SK-N-SH (cell line): ENCODE data around the gene UTY. TPM values are rescaled to one million over a fixed set of nuclear protein-coding genes. Genes with fewer than 3 reads are reported as not detected.

Experiments used
- CTCF ChIA-PET: fragments of 300-600, 350-600 bp; formaldehyde crosslinking; extraction: SDS; loops from one replicate; lab custom pipeline; 2021; lab: Yijun Ruan, JAX
- POLR2A ChIA-PET: fragments of 350-600 bp; sonication (Branson Sonifier 250); formaldehyde crosslinking; extraction: SDS; loops from one replicate; lab custom pipeline; 2020; ENCODE audit warnings: antibody characterized with exemption, inconsistent platforms; lab: Yijun Ruan, JAX
- DNase-seq: peaks from one replicate; pipeline ENCODE4 v3.0.0; 2012
- H2AFZ ChIP-seq: fragments of 200-600 bp; sonication (generic); 2 replicates; pipeline ENCODE4 v1.8.1; 2016; ENCODE audit warnings: antibody characterized with exemption, mild to moderate bottlenecking, low read depth
- H3F3A ChIP-seq: fragments of 200-600 bp; sonication (generic); replicated peaks from 2 replicates; pipeline ENCODE3; 2016; ENCODE audit warnings: antibody characterized with exemption, mild to moderate bottlenecking; ENCODE audit not compliant: insufficient read depth
- H3K27ac ChIP-seq, 2 experiments: fragments of 200-500 bp in 1 of 2; fragments of 200-600 bp in 1 of 2; sonication (Bioruptor generic) in 1 of 2; sonication (generic), shearing (Covaris generic) in 1 of 2; 2 replicates each; pipeline versions ENCODE4 v1.5.1 to v1.6.1; 2014 to 2016; ENCODE audit warnings: low read depth in 2 of 2, inconsistent platforms in 1 of 2, low read length in 1 of 2, mild to moderate bottlenecking in 1 of 2, mixed read lengths in 1 of 2
- H3K27me3 ChIP-seq: fragments of 200-600 bp; sonication (generic), shearing (Covaris generic); 2 replicates; pipeline ENCODE4 v1.6.1; 2016; ENCODE audit warnings: mixed run types; ENCODE audit not compliant: insufficient read depth
- H3K36me3 ChIP-seq, 2 experiments: fragments of 200-500 bp in 1 of 2; fragments of 200-600 bp in 1 of 2; sonication (Bioruptor generic) in 1 of 2; sonication (generic) in 1 of 2; replicated peaks in 1 of 2; 2 replicates each; pipeline versions ENCODE3 to v1.5.1; 2014 to 2016; ENCODE audit warnings: low read length in 1 of 2, mild to moderate bottlenecking in 1 of 2; ENCODE audit not compliant: insufficient read depth in 2 of 2, control insufficient read depth in 1 of 2
- H3K4me1 ChIP-seq, 2 experiments: fragments of 200-500 bp in 1 of 2; fragments of 200-600 bp in 1 of 2; sonication (Bioruptor generic) in 1 of 2; sonication (generic), shearing (Covaris generic) in 1 of 2; 2 replicates each; pipeline versions ENCODE4 v1.5.1 to v1.6.1; 2014 to 2016; ENCODE audit warnings: low read depth in 1 of 2, low read length in 1 of 2, mixed run types in 1 of 2; ENCODE audit not compliant: insufficient read depth in 2 of 2, control insufficient read depth in 1 of 2
- H3K4me2 ChIP-seq: fragments of 200-600 bp; sonication (generic), shearing (Covaris generic); 2 replicates; pipeline ENCODE4 v1.6.1; 2017; ENCODE audit warnings: mixed run types
- H3K4me3 ChIP-seq, 2 experiments: fragments of 200-500 bp in 1 of 2; fragments of 200-600 bp in 1 of 2; sonication (Bioruptor generic) in 1 of 2; sonication (generic), shearing (Covaris generic) in 1 of 2; 2 replicates each; pipeline versions ENCODE4 v1.5.1 to v1.8.1; 2014 to 2016; ENCODE audit warnings: low read depth in 2 of 2, inconsistent platforms in 1 of 2, low read length in 1 of 2, mild to moderate bottlenecking in 1 of 2, mixed read lengths in 1 of 2, moderate library complexity in 1 of 2
- H3K79me2 ChIP-seq: fragments of 200-600 bp; sonication (generic); 2 replicates; pipeline ENCODE4 v1.8.1; 2017; ENCODE audit warnings: mild to moderate bottlenecking; ENCODE audit not compliant: insufficient read depth
- H3K9ac ChIP-seq: fragments of 200-600 bp; sonication (generic); 2 replicates; pipeline ENCODE4 v1.6.1; 2017; ENCODE audit warnings: mixed run types
- H3K9me2 ChIP-seq: fragments of 200-600 bp; sonication (generic); 2 replicates; pipeline ENCODE4 v1.6.1; 2017; ENCODE audit warnings: mixed run types
- H3K9me3 ChIP-seq: fragments of 200-600 bp; sonication (generic); 2 replicates; pipeline ENCODE4 v1.6.1; 2017; ENCODE audit warnings: mixed run types, mild to moderate bottlenecking, moderate library complexity
- H4K20me1 ChIP-seq: fragments of 200-600 bp; sonication (generic); 2 replicates; pipeline ENCODE4 v1.6.1; 2017; ENCODE audit warnings: mild to moderate bottlenecking, mixed run types; ENCODE audit not compliant: insufficient read depth
- CTCF ChIP-seq: fragments of 200-600 bp; sonication (generic); IDR thresholded peaks from 2 replicates; pipeline ENCODE4 v1.6.1; 2017; ENCODE audit warnings: antibody characterized with exemption, mild to moderate bottlenecking, moderate library complexity
- ELF1 ChIP-seq: IDR thresholded peaks from 2 replicates; pipeline ENCODE4 v1.4.0; 2012
- EP300 ChIP-seq, 2 experiments: IDR thresholded peaks; 2 replicates each; pipeline versions ENCODE4 v1.4.0 to v1.6.1; 2012; ENCODE audit warnings: borderline replicate concordance in 1 of 2, low read depth in 1 of 2, low read length in 1 of 2
- FOSL2 ChIP-seq: IDR thresholded peaks from 2 replicates; pipeline ENCODE4 v1.4.0; 2012; ENCODE audit warnings: low read depth, mild to moderate bottlenecking, moderate library complexity, borderline replicate concordance
- FOXJ3 ChIP-seq: sonication (generic); formaldehyde crosslinking; IDR thresholded peaks from 2 replicates; pipeline ENCODE4 v1.5.1; 2020; ENCODE audit warnings: mild to moderate bottlenecking, missing genetic modification reagents
- GABPA ChIP-seq: IDR thresholded peaks from 2 replicates; pipeline ENCODE4 v1.4.0; 2012; ENCODE audit warnings: low read depth, mild to moderate bottlenecking
- GATA2 ChIP-seq: sonication (generic); formaldehyde crosslinking; IDR thresholded peaks from 2 replicates; pipeline ENCODE4 v1.5.0; 2020; ENCODE audit warnings: mild to moderate bottlenecking, missing genetic modification reagents
- JUND ChIP-seq: IDR thresholded peaks from 2 replicates; pipeline ENCODE4 v1.4.0; 2012
- MAX ChIP-seq: IDR thresholded peaks from 2 replicates; pipeline ENCODE4 v1.4.0; 2012; ENCODE audit warnings: low read depth
- MEF2A ChIP-seq: IDR thresholded peaks from 2 replicates; pipeline ENCODE4 v1.4.0; 2012; ENCODE audit warnings: low read depth, borderline replicate concordance
- MXI1 ChIP-seq: IDR thresholded peaks from 2 replicates; pipeline ENCODE4 v1.6.1; 2012; ENCODE audit warnings: mild to moderate bottlenecking, low read depth, low read length, improper control_type of control experiment
- POLR2AphosphoS5 ChIP-seq: IDR thresholded peaks from 2 replicates; pipeline ENCODE4 v1.6.1; 2012; ENCODE audit warnings: low read depth, low read length
- RAD21 ChIP-seq: IDR thresholded peaks from 2 replicates; pipeline ENCODE4 v1.6.1; 2012; ENCODE audit warnings: mild to moderate bottlenecking, low read length
- REST ChIP-seq: IDR thresholded peaks from 2 replicates; pipeline ENCODE4 v1.6.1; 2012; ENCODE audit warnings: mild to moderate bottlenecking, low read depth, low read length, moderate library complexity
- RFX5 ChIP-seq: IDR thresholded peaks from 2 replicates; pipeline ENCODE4 v1.6.1; 2012; ENCODE audit warnings: mild to moderate bottlenecking, improper control_type of control experiment, low read length
- RXRA ChIP-seq: IDR thresholded peaks from 2 replicates; pipeline ENCODE4 v1.4.0; 2012; ENCODE audit warnings: low read depth, mild to moderate bottlenecking, borderline replicate concordance
- SIN3A ChIP-seq: IDR thresholded peaks from 2 replicates; pipeline ENCODE4 v1.6.1; 2012; ENCODE audit warnings: low read depth, mild to moderate bottlenecking, low read length, moderate library complexity, borderline replicate concordance
- SMC3 ChIP-seq: IDR thresholded peaks from 2 replicates; pipeline ENCODE4 v1.6.1; 2012; ENCODE audit warnings: low read depth, low read length, improper control_type of control experiment
- TAF1 ChIP-seq: IDR thresholded peaks from 2 replicates; pipeline ENCODE4 v1.6.1; 2012; ENCODE audit warnings: low read depth, mild to moderate bottlenecking, low read length, moderate library complexity, borderline replicate concordance
- TEAD4 ChIP-seq: IDR thresholded peaks from 2 replicates; pipeline ENCODE4 v1.4.0; 2012; ENCODE audit warnings: mild to moderate bottlenecking, borderline replicate concordance; ENCODE audit not compliant: insufficient read depth
- USF1 ChIP-seq: IDR thresholded peaks from 2 replicates; pipeline ENCODE4 v1.4.0; 2012; ENCODE audit warnings: low read depth, borderline replicate concordance
- YY1 ChIP-seq: IDR thresholded peaks from 2 replicates; pipeline ENCODE4 v1.4.0; 2012; ENCODE audit warnings: low read depth, mild to moderate bottlenecking
- WGBS: methylation state at CpG from one replicate; pipeline ENCODE4 v1.1.6; 2017; ENCODE audit warnings: low lambda C conversion rate; 5-methylcytosine and 5-hydroxymethylcytosine counted together
- polyA plus RNA-seq, 3 experiments: library from polyadenylated mRNA; depleted of rRNA; stranded (reverse); fragments of >200 nt; gene quantifications; 2 replicates each; pipeline ENCODE4 v1.2.3, GENCODE V29; 2012

The UTY gene
- polyA plus RNA-seq, 1 of the 3 experiments (the other 2 are of a cell fraction): not detected

- Histone ChIP-seq H4K20me1 (no peaks in the 10 kb centered on the region), H2AFZ (no peak overlapping the region), H3K9me2 (no peaks in the 10 kb centered on the region), H3K4me2 (no peak overlapping the region), H3K27me3 (no peaks in the 10 kb centered on the region), H3F3A (no peaks in the 10 kb centered on the region), H3K9ac (no peak overlapping the region), H3K9me3 (no peaks in the 10 kb centered on the region), H3K4me3 (no peak overlapping the region), H3K27ac (no peak overlapping the region), H3K4me1 (no peaks in the 10 kb centered on the region), H3K79me2 (no peaks in the 10 kb centered on the region), H3K36me3 (no peaks in the 10 kb centered on the region)
- WGBS: no CpG with 5 or more reads among the region's 1 CpG
- no peak for DNase-seq
- ChIA-PET CTCF (no interaction called here), POLR2A (no interaction called here)
- TF ChIP-seq JUND (no peak), RXRA (no peak), CTCF (no peak), GABPA (no peak), MEF2A (no peak), MAX (no peak), RAD21 (no peak), TAF1 (no peak)
These were observed 21.4 kb upstream of the UTY start for GRCh38 chrY:13501215-13501614.

GRCh38 chrY:13493737-13494136 is 13.9 kb upstream of the UTY start:
- Histone ChIP-seq H3K36me3 (no peaks in the 10 kb centered on the region), H3K9me3 (no peaks in the 10 kb centered on the region), H3K4me2 (no peak overlapping the region), H2AFZ (no peak overlapping the region), H4K20me1 (no peaks in the 10 kb centered on the region), H3F3A (no peaks in the 10 kb centered on the region), H3K4me1 (no peaks in the 10 kb centered on the region), H3K27me3 (no peaks in the 10 kb centered on the region), H3K9me2 (no peaks in the 10 kb centered on the region), H3K4me3 (no peak overlapping the region), H3K27ac (no peak overlapping the region), H3K9ac (no peak overlapping the region), H3K79me2 (no peaks in the 10 kb centered on the region)
- ChIA-PET POLR2A (no interaction called here), CTCF (no interaction called here)
- DNase-seq: no peak
- WGBS: no CpG with 5 or more reads among the region's 3 CpGs
- TF ChIP-seq USF1 (no peak), GATA2 (no peak), TEAD4 (no peak), REST (no peak), MXI1 (no peak), YY1 (no peak), EP300 (IDR thresholded peaks at IDR 0.05; ENCODE audit: borderline replicate concordance in 1 of 2, low read depth in 1 of 2, low read length in 1 of 2) (no peak), ELF1 (no peak), POLR2AphosphoS5 (no peak), RAD21 (no peak), TAF1 (no peak), MAX (no peak), SIN3A (no peak), RFX5 (no peak), SMC3 (no peak), FOSL2 (no peak), FOXJ3 (CRISPR knock-in tag) (no peak)
